BE2C (cell line): Measurements from ENCODE around the gene KIF1B.

ENCODE experiments used
- DNase-seq: peaks from one replicate; pipeline ENCODE4 v3.0.0-alpha.2; 2020
- H3K27me3 ChIP-seq: fragments of 250-450 bp; sonication (Bioruptor Pico); 2 replicates; pipeline ENCODE4 v1.5.1; 2020; ENCODE audit warnings: mild to moderate bottlenecking
- H3K36me3 ChIP-seq: fragments of 250-450 bp; sonication (Bioruptor Pico); 2 replicates; pipeline ENCODE4 v1.5.1; 2020; ENCODE audit warnings: mild to moderate bottlenecking
- H3K4me1 ChIP-seq: fragments of 250-450 bp; sonication (Bioruptor Pico); 2 replicates; pipeline ENCODE4 v1.5.1; 2020
- H3K4me3 ChIP-seq: 2 replicates; pipeline ENCODE4 v1.5.1; 2011; ENCODE audit warnings: low read depth, low read length
- H3K9me3 ChIP-seq: fragments of 250-450 bp; sonication (Bioruptor Pico); 2 replicates; pipeline ENCODE4 v1.5.1; 2020
- CTCF ChIP-seq: IDR thresholded peaks from 2 replicates; pipeline ENCODE4 v1.5.1; 2012; ENCODE audit warnings: mild to moderate bottlenecking, low read depth, low read length

The KIF1B gene

GRCh38 chr1:10304295-10304694 is 93.9 kb downstream of the KIF1B start:
- H3K27me3 ChIP-seq, result no peaks in the 10 kb centered on the region
- no peak overlapping the region for H3K4me3 ChIP-seq
- no peak for DNase-seq
- no peak for TF ChIP-seq CTCF
- H3K36me3 ChIP-seq, result peaks cover 8% of the 10 kb centered on the region; the same call in 1 of the 2 replicates
- H3K9me3 ChIP-seq, result no peaks in the 10 kb centered on the region
- no peaks in the 10 kb centered on the region for H3K4me1 ChIP-seq

- Histone ChIP-seq H3K4me3 (no peak overlapping the region), H3K27me3 (no peaks in the 10 kb centered on the region), H3K36me3 (peaks cover 8% of the 10 kb centered on the region; the same call in 1 of the 2 replicates), H3K4me1 (no peaks in the 10 kb centered on the region), H3K9me3 (no peaks in the 10 kb centered on the region)
- DNase-seq, result no peak
- TF ChIP-seq CTCF, result no peak
Observed at GRCh38 chr1:10306435-10306834, 96.1 kb downstream of the KIF1B start.

- H3K36me3 ChIP-seq, result peaks cover 8% of the 10 kb centered on the region; the same call in 1 of the 2 replicates
- no peak for DNase-seq
- no peaks in the 10 kb centered on the region for H3K4me1 ChIP-seq
- H3K9me3 ChIP-seq, result no peaks in the 10 kb centered on the region
- H3K4me3 ChIP-seq, result no peak overlapping the region
- H3K27me3 ChIP-seq, result no peaks in the 10 kb centered on the region
- TF ChIP-seq CTCF, result no peak
Observed at GRCh38 chr1:10308001-10308400, 97.6 kb downstream of the KIF1B start.

GRCh38 chr1:10309243-10310011 is 99.1 kb downstream of the KIF1B start:
- DNase-seq, result no peak
- Histone ChIP-seq H3K9me3 (no peaks in the 10 kb centered on the region), H3K4me1 (no peaks in the 10 kb centered on the region), H3K4me3 (no peak overlapping the region), H3K27me3 (no peaks in the 10 kb centered on the region), H3K36me3 (peaks cover under 1% of the 10 kb centered on the region; the same call in 1 of the 2 replicates)
- no peak for TF ChIP-seq CTCF

- TF ChIP-seq CTCF, result no peak
- Histone ChIP-seq H3K36me3 (no peaks in the 10 kb centered on the region), H3K27me3 (no peaks in the 10 kb centered on the region), H3K4me1 (no peaks in the 10 kb centered on the region), H3K9me3 (no peaks in the 10 kb centered on the region), H3K4me3 (no peak overlapping the region)
- DNase-seq, result no peak
Observed at GRCh38 chr1:10316752-10317151, 106.4 kb downstream of the KIF1B start.

GRCh38 chr1:10319750-10320149 is 109.4 kb downstream of the KIF1B start:
- Histone ChIP-seq H3K4me3 (no peak overlapping the region), H3K27me3 (no peaks in the 10 kb centered on the region), H3K4me1 (no peaks in the 10 kb centered on the region), H3K9me3 (no peaks in the 10 kb centered on the region), H3K36me3 (no peaks in the 10 kb centered on the region)
- no peak for TF ChIP-seq CTCF
- DNase-seq, result no peak
